MM.1S (cell line): ENCODE results near the gene TEX9.

ENCODE experiments used
- DNase-seq: peaks from one replicate; pipeline ENCODE4 v3.0.0-alpha.2; 2015
- H2AFZ ChIP-seq: fragments of 300-600 bp; sonication (generic); 2 replicates; pipeline ENCODE4 v1.6.0; 2016; ENCODE audit warnings: antibody characterized with exemption, low read length
- H3F3A ChIP-seq: fragments of 300-600 bp; sonication (generic); 2 replicates; pipeline ENCODE4 v1.6.1; 2016; ENCODE audit warnings: mild to moderate bottlenecking, antibody characterized with exemption, low read length, moderate library complexity, mixed read lengths; ENCODE audit not compliant: insufficient read depth
- H3K27ac ChIP-seq: fragments of 300-600 bp; sonication (generic); 2 replicates; pipeline ENCODE4 v1.5.1; 2016; ENCODE audit warnings: mild to moderate bottlenecking, low read length
- H3K27me3 ChIP-seq: fragments of 300-600 bp; sonication (generic); replicated peaks from 2 replicates; pipeline ENCODE4 v1.6.0; 2016; ENCODE audit warnings: low read length; ENCODE audit not compliant: insufficient read depth
- H3K36me3 ChIP-seq: fragments of 300-600 bp; sonication (generic); replicated peaks from 2 replicates; pipeline ENCODE4 v1.6.1; 2016; ENCODE audit warnings: mild to moderate bottlenecking, low read length, mixed read lengths; ENCODE audit not compliant: insufficient read depth
- H3K4me1 ChIP-seq: fragments of 300-600 bp; sonication (generic); 2 replicates; pipeline ENCODE4 v1.6.1; 2016; ENCODE audit warnings: low read length, mixed read lengths
- H3K4me2 ChIP-seq: fragments of 300-600 bp; sonication (generic); 2 replicates; pipeline ENCODE4 v1.6.0; 2016; ENCODE audit warnings: low read depth, low read length
- H3K4me3 ChIP-seq: fragments of 300-600 bp; sonication (generic); 2 replicates; pipeline ENCODE4 v1.5.1; 2016; ENCODE audit warnings: low read length, mixed read lengths
- H3K79me2 ChIP-seq: fragments of 300-600 bp; sonication (generic); 2 replicates; pipeline ENCODE4 v1.6.1; 2016; ENCODE audit warnings: mixed run types, low read length, mixed read lengths
- H3K9ac ChIP-seq: fragments of 300-600 bp; sonication (generic); 2 replicates; pipeline ENCODE4 v1.6.1; 2016; ENCODE audit warnings: low read length, mixed read lengths
- H3K9me2 ChIP-seq: fragments of 300-600 bp; sonication (generic); replicated peaks from 2 replicates; pipeline ENCODE4 v1.6.1; 2016; ENCODE audit warnings: mild to moderate bottlenecking, low read length, mixed read lengths; ENCODE audit not compliant: insufficient read depth
- H3K9me3 ChIP-seq: fragments of 300-600 bp; sonication (generic); replicated peaks from 2 replicates; pipeline ENCODE4 v1.6.1; 2016; ENCODE audit warnings: mild to moderate bottlenecking, low read length, mixed read lengths; ENCODE audit not compliant: insufficient read depth
- H4K20me1 ChIP-seq: fragments of 300-600 bp; sonication (generic); 2 replicates; pipeline ENCODE4 v1.6.1; 2016; ENCODE audit warnings: mild to moderate bottlenecking, low read length, moderate library complexity, mixed read lengths; ENCODE audit not compliant: insufficient read depth
- EZH2 ChIP-seq: fragments of 300-600 bp; sonication (generic); optimal IDR thresholded peaks from 2 replicates; pipeline ENCODE3; 2017; ENCODE audit warnings: low read depth, mild to moderate bottlenecking, antibody characterized with exemption, low read length, mixed read lengths
- EZH2phosphoT487 ChIP-seq: fragments of 300-600 bp; sonication (generic); IDR thresholded peaks from 2 replicates; pipeline ENCODE4 v1.6.1; 2018; ENCODE audit warnings: antibody characterized with exemption, low read length
- TF ChIP-seq, protein P1 (sequence below): fragments of 300-600 bp; sonication (generic); IDR thresholded peaks from 2 replicates; pipeline ENCODE4 v1.5.1; 2016; ENCODE audit warnings: antibody characterized with exemption, low read length, mixed read lengths

The TEX9 gene

DNA sequence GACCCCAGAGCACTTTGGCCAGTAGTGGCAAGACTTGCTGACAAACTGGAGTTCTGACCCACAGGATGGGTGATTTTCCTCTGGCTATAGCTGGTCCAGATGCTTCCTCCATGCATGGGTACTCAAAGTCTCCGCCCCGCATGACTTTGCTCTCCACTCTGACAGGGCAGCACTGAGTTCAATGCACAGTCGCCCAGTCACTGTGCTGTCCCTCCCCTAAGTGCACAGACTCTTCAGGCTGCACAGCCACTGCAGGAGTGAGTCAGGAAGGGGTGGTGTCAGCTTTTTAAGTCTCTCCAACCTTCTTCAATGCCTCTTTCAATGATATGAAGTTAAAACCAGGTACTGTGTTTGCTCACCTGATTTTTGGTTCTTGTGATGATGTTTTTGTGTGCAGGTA, 17.8 kb downstream of the TEX9 start:
- no peak for DNase-seq
- H3K36me3 ChIP-seq: peaks cover 13% of the 10 kb centered on the region; the same call in 1 of the 2 replicates
- TF ChIP-seq, protein P1, sequence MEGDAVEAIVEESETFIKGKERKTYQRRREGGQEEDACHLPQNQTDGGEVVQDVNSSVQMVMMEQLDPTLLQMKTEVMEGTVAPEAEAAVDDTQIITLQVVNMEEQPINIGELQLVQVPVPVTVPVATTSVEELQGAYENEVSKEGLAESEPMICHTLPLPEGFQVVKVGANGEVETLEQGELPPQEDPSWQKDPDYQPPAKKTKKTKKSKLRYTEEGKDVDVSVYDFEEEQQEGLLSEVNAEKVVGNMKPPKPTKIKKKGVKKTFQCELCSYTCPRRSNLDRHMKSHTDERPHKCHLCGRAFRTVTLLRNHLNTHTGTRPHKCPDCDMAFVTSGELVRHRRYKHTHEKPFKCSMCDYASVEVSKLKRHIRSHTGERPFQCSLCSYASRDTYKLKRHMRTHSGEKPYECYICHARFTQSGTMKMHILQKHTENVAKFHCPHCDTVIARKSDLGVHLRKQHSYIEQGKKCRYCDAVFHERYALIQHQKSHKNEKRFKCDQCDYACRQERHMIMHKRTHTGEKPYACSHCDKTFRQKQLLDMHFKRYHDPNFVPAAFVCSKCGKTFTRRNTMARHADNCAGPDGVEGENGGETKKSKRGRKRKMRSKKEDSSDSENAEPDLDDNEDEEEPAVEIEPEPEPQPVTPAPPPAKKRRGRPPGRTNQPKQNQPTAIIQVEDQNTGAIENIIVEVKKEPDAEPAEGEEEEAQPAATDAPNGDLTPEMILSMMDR: no peak
- TF ChIP-seq EZH2phosphoT487: no peak
- no peak for TF ChIP-seq EZH2

GRCh38 chr15:56385908-56386307, 20.7 kb downstream of the TEX9 start:
- no peak overlapping the region for H3K9ac ChIP-seq
- DNase-seq: no peak
- H3K36me3 ChIP-seq: peaks cover 10% of the 10 kb centered on the region; the same call in 1 of the 2 replicates
- H3K9me2 ChIP-seq: no peaks in the 10 kb centered on the region
- H3F3A ChIP-seq: no peaks in the 10 kb centered on the region
- H3K4me3 ChIP-seq: no peak overlapping the region
- no peaks in the 10 kb centered on the region for H3K27me3 ChIP-seq
- H3K27ac ChIP-seq: no peak overlapping the region
- H3K79me2 ChIP-seq: peaks cover 96% of the 10 kb centered on the region
- TF ChIP-seq EZH2 (no peak), EZH2phosphoT487 (no peak)
- TF ChIP-seq, protein P1: no peak
- H3K4me1 ChIP-seq: peaks cover 3% of the 10 kb centered on the region; the same call in 1 of the 2 replicates
- no peak overlapping the region for H2AFZ ChIP-seq
- no peaks in the 10 kb centered on the region for H3K9me3 ChIP-seq
- no peak overlapping the region for H3K4me2 ChIP-seq
- H4K20me1 ChIP-seq: no peaks in the 10 kb centered on the region

More for the DNA sequence above, 17.8 kb downstream of the TEX9 start:
- Histone ChIP-seq H3K4me2 (no peak overlapping the region), H3F3A (no peaks in the 10 kb centered on the region), H3K79me2 (peaks cover 100% of the 10 kb centered on the region), H2AFZ (no peak overlapping the region), H3K27ac (no peak overlapping the region), H3K4me1 (no peaks in the 10 kb centered on the region; the same call in 1 of the 2 replicates), H4K20me1 (no peaks in the 10 kb centered on the region), H3K9me2 (no peaks in the 10 kb centered on the region), H3K9ac (no peak overlapping the region), H3K9me3 (no peaks in the 10 kb centered on the region), H3K4me3 (no peak overlapping the region), H3K27me3 (no peaks in the 10 kb centered on the region)

DNA sequence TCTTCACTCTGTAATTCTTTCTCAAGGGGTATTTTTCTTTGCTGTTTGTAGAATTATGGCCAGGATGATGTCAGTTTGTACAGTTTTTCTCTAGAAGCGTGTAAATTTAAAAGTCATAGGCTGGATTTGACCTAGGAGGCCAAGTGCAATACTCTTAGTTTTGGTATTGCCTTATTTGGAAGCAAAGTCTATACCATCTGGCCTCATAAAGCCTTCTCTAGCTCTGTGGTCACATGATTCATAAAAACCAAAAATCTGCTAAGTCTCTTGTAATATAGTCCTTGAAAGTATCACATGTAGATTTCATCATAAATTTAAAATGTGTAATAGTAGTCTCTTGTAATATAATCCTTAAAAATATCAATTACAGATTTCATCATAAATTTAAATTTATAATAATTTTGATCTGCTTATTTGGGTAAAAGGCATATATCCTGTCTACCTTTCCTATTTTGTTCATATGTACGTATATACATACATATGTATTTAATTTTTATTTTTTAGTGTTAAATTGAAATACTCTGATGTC, 25.6 kb downstream of the TEX9 start:
- no peaks in the 10 kb centered on the region for H4K20me1 ChIP-seq
- H3K4me1 ChIP-seq: peaks cover 3% of the 10 kb centered on the region; the same call in 1 of the 2 replicates
- H3K9me2 ChIP-seq: no peaks in the 10 kb centered on the region
- no peaks in the 10 kb centered on the region for H3F3A ChIP-seq
- no peak for TF ChIP-seq EZH2
- TF ChIP-seq, protein P1: no peak
- no peak for TF ChIP-seq EZH2phosphoT487
- H2AFZ ChIP-seq: no peak overlapping the region
- H3K4me3 ChIP-seq: no peak overlapping the region
- no peaks in the 10 kb centered on the region for H3K27me3 ChIP-seq
- peaks cover 31% of the 10 kb centered on the region for H3K36me3 ChIP-seq
- peaks cover 80% of the 10 kb centered on the region for H3K79me2 ChIP-seq
- no peak overlapping the region for H3K4me2 ChIP-seq
- H3K9ac ChIP-seq: no peak overlapping the region
- DNase-seq: no peak
- H3K9me3 ChIP-seq: no peaks in the 10 kb centered on the region
- H3K27ac ChIP-seq: no peak overlapping the region
